HG02678 (cell line): Measurements from ENCODE around the gene MAML3.

Experiments
- ATAC-seq: cut with Tn5 transposase; IDR thresholded peaks from one replicate; pipeline ENCODE4 v1.9.1; 2021; ENCODE audit warnings: mild to moderate bottlenecking, moderate library complexity; ENCODE audit not compliant: unreplicated experiment

MAML3 gene

DNA sequence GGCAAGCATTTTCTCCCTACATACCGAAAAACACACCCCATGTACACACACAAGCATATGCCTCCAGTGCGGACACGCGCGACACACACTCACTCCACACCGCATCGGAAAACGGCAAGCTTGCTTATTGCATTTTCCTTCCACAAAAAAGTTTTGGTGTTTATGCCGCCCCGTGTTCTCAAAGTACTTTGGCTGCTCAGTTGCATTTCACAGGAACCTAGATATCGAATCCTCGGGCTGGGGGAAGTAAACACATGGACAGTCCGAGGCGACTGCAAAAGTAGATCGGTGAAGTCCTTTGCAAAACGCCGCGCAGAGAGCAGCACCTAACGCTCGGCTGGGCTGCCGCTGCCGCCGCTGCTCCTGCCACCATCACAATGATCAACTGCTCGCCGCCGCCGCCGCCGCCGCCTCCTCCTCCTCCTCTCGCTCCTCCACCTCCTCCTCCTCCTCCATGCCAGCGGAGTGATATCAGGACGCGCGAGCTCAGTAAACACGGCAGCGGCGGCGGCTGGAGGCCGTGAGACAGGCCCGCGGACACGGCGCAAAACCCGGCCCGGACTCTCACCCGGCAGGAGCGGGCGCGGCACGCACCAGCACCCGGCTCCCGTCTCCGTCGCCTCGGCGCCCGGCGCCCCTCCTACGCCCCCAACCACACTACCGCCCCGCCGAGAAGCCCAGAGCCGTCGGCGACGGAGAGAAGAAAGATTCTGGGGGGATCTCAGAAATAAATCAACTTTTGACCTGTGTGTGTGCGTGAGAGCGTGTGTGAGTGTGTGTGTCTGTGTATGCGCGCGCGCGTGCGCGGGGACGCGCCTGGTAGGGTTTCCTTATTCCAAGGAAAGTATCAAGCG, at the start of gene MAML3:
Gene MAML3, minus strand, starts transcription at position 467 of the 854 bp plus-strand sequence. CDS start 857 bp downstream, outside the sequence.
- ATAC-seq = peak; percentile 50

- no peak for ATAC-seq
These were observed 45.0 kb upstream of the MAML3 start for GRCh38 chr4:140198942-140199341.

DNA sequence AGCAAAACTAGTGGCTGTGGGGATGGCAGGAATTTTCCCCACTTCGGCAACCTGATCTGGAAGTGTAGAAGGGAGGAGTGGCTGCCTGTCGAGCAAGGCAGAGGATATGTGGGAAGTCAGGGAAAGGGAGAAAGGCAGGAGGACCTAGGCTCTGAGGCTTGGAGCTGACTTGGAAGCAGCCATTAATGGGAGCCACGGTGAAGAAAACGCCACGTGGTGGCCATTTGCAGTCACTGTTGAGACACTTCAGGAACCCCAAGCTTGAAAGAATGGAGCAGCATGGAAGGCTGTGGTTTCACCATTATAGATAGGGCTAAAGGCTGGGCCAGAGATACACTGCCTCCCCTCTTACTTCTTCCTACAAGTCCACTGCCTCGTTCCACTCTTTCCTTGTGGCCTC, 41.8 kb upstream of the MAML3 start:
- ATAC-seq = no peak

DNA sequence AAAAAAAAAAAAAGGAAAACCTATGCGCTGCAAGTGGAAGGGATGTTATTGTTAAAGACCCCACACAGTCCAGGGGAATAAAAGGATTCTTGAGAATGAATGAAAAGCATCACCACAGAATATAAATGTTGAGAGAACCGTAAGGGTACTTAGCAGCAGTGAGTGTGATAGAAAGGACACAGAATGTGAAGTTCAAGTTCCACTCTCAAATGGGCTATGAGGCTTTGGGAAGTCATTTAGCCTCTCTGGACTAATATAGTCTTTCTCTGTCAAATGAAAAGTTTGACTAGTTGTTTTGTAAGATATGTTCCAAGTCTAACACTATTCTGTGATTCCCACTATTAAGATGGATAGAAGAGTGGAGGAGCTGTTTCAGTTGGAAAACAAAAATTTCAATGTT, 35.8 kb upstream of the MAML3 start:
- no peak for ATAC-seq

DNA sequence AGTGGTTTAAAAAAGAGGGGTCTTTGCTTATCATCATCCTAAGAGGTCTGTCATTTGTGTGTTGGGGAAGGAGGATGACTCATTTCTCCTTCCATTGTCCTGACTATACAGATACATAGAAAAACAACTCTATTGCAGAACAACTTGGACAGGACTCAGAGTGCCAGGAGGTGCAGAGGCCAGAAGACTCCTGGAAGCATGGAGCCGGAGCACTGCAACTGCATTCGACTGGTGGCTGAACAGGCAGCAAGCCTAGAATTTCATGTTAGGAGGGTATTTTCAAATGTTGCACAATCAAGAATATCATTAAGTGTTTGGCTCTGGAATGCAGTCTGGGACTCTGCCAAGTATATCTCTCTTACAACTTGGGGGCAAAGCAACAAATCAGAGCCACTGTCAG, 35.0 kb upstream of the MAML3 start:
- ATAC-seq = no peak

GRCh38 chr4:140187316-140187695, 33.3 kb upstream of the MAML3 start:
- no peak for ATAC-seq

GRCh38 chr4:140186651-140187315, 32.8 kb upstream of the MAML3 start:
- no peak for ATAC-seq

- no peak for ATAC-seq
These were observed 32.1 kb upstream of the MAML3 start for GRCh38 chr4:140186082-140186438.

DNA sequence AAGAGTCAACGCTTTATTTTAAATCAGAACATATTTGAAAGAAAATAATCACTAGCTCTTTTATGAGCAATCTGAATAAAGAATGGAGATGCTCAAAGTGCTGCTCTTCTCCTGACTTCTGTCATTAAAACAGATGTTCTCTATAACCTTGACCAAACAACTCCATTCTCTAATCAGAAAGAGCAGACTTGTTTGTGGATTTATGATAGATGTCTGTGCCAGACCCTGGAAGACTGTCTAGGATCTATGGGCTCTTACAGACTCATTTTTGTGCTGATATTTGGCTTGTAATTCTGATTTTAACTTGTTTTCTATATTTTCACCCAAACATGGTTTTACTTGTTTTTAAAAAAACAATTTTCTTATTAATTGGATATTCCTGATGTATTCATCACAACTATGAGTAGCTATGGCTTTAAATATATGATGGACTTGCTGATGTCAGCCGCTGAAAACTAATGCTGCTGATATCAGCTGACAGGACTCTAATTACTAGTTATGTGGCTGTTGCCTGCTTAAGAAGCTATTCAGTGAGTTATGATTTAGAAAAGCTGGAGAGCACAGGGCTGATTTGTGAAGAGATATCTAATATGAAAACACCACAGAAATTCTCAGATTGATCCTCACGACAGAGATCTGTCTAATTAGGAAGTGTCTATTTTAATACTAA, 31.6 kb upstream of the MAML3 start:
- ATAC-seq = no peak

- ATAC-seq = no peak
These were observed 29.3 kb upstream of the MAML3 start for GRCh38 chr4:140183270-140183669.

- no peak for ATAC-seq
These were observed 26.6 kb upstream of the MAML3 start for GRCh38 chr4:140180577-140180976.

- ATAC-seq = no peak
These were observed 22.8 kb upstream of the MAML3 start for GRCh38 chr4:140176735-140177134.

GRCh38 chr4:140174543-140174942, 20.6 kb upstream of the MAML3 start:
- no peak for ATAC-seq

GRCh38 chr4:140172960-140173359, 19.0 kb upstream of the MAML3 start:
- no peak for ATAC-seq

GRCh38 chr4:140170299-140170698, 16.3 kb upstream of the MAML3 start:
- ATAC-seq = no peak

GRCh38 chr4:140168936-140169335, 15.0 kb upstream of the MAML3 start:
- ATAC-seq = no peak

DNA sequence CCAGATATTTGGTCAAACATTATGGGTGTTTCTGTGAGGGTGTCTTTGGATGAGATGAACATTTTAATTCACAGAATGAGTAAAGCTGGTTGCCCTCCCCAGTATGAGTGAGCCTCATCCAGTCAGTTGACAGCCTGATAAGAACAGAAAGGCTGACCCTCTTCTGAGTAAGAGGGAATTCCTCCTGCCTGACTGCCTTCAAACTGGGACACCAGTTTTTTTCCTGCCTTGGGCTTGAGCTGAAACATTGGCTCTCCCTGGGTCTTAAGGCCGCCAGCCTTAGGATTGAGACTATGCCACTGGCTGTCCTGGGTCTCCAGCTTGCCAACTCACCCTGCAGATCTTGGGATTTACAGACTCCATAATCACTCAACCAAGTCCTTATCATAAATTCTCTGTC, 14.5 kb upstream of the MAML3 start:
- no peak for ATAC-seq

DNA sequence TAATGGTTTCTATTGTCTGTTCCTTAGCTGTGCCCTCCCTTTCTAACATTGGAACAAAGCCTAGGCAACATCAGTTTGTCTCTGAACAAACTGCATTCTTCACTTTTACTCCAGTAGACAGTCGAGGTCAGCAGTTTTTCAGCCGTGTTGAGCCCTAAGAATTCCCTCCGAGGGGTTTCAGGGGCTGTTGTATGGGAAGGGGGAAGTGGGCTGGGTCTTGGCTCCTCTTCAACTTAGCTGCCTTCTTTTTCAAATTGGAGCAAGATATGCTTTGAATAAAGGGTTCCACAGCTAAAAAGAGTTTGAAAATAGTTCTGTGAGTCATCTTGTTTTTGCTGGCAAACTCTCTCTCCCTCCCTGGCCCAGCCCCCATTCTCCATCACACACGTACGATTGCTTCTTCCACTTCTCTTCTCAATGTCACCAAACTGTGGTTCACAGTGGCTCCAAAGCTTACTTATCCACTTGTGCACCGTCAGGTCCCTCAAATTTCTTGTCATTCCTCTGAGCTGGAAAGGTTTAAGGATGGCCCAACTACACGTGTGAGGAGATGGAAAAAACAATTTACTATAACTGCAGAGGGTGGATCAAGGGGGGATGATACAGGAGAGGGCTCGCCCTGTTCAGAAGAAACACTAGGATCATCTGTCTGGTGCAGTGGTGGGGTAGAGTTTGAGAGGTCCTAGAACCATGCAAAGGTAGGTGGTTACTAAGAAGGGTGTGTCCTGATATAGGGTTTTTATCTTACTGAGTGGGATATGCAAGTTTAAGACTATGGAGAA, 9.2 kb upstream of the MAML3 start:
- ATAC-seq = no peak

- no peak for ATAC-seq
These were observed 8.6 kb upstream of the MAML3 start for GRCh38 chr4:140162596-140162995.

DNA sequence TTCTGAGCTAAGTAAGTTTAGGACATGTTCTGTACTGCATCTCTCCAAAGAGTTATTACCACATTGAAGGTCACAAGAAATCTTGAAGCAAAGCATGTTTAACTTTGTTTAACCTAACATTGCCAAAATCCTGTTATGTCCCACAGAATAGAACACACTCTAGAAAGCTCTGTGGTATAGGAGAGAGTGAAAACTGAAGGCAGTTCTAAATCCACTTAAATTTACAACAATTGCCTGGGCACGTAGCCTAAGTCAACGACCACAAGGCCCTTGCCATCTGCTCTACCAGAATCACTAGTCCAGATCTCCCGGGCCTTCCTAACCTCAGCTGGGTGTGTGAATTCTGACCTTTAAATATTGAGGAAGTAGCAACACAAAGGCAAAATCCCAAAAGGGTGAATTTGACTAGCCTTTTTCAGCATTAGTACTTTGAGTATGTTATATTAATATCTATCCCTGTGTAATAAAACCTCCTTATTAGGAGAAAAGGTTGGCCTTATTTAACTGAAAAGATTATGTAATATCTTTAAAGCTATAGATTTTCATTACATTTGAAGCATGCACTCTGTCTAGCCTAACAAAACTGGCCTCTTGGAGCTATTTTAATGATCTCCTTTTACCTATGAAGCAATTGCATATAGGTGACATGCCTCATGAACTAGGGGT, 4.5 kb upstream of the MAML3 start:
- ATAC-seq = no peak

- no peak for ATAC-seq
These were observed 3.4 kb upstream of the MAML3 start for GRCh38 chr4:140157341-140157740.
